Stimulated activated CD8-positive, alpha-beta memory T cell treated with anti-CD3 and anti-CD28 coated beads, Interleukin-7, amount 100 ng/mL, for 24 hours (primary cell): ENCODE results near the gene TRNAU1AP.
"Not testable (repeated sequence)": the region's sequence is repeated elsewhere in the genome, so short reads cannot be mapped to it uniquely, and the experiment has no call there.

Experiments
- DNase-seq: peaks from one replicate; pipeline ENCODE4 v3.0.0-alpha.2; 2020; ENCODE audit warnings: low read depth

Gene TRNAU1AP

GRCh38 chr1:28552758-28553663 lies at the start of gene TRNAU1AP:
TRNAU1AP (plus strand) TSS chr1:28553085; CDS start chr1:28553111, 26 bp downstream.
- peak; percentile 96 for DNase-seq

DNA sequence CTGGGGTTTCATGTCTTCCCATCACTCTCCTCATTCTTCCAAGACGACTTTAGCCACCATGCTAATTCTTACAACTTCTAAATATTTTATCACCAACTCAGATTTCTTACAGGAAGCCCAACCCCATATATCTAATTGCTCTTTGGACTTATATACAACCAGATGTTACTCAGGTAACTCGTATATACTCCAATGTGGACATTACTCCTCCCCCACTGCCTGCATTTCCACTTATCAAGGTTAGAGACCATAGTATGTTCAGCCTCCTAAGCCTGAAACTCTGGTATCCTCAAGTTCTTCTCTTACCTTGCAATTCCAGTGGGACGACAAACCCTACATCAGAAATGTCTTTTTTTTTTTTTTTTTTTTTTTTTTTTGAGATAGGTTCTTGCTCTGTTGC lies 49.8 kb upstream of the TRNAU1AP start:
- no peak for DNase-seq

DNA sequence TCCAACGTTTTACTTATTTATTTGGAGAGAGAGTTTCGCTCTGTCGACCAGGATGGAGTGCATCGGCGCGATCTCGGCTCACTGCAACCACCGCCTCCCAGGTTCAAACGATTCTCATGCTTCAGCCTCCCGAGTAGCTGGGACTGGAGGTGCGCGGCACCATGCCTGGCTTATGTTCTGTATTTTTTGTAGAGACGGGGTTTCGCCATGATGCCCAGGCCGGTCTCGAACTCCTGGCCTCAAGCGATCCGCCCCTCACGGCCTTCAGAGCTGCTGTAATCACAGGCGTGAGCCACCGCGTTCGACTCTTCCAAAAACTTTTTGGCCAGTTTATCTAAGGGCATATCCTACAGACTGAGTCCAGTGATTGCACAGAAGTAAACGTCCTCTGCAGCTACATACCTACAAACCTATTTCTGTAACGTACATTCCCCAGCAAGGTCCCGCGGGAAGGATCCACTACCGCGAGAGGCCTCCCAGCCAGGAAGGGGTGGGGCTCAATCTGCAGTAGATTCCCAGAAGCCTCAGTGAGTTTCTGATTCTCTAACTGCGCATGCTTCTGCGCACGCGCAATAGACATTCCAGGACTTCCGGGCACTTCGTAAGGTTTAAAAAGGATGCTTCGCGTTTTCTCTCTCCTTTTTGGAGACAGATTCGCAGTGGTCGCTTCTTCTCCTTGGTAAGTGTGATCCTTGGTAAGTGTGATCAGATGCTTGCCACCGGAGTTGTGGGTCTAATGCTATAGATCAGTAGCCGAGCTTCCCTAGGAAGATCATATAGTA lies 47.3 kb upstream of the TRNAU1AP start, which contains the start of gene RCC1:
TSS of gene RCC1 (plus strand) at position 638 of the 782 bp plus-strand sequence. CDS start 23,824 bp downstream, outside the sequence.
- peak; percentile 83 for DNase-seq

- no peak for DNase-seq
Observed at GRCh38 chr1:28506907-28507246, 46.0 kb upstream of the TRNAU1AP start.

- no peak for DNase-seq
Observed at GRCh38 chr1:28507247-28507645, 45.6 kb upstream of the TRNAU1AP start.

DNA sequence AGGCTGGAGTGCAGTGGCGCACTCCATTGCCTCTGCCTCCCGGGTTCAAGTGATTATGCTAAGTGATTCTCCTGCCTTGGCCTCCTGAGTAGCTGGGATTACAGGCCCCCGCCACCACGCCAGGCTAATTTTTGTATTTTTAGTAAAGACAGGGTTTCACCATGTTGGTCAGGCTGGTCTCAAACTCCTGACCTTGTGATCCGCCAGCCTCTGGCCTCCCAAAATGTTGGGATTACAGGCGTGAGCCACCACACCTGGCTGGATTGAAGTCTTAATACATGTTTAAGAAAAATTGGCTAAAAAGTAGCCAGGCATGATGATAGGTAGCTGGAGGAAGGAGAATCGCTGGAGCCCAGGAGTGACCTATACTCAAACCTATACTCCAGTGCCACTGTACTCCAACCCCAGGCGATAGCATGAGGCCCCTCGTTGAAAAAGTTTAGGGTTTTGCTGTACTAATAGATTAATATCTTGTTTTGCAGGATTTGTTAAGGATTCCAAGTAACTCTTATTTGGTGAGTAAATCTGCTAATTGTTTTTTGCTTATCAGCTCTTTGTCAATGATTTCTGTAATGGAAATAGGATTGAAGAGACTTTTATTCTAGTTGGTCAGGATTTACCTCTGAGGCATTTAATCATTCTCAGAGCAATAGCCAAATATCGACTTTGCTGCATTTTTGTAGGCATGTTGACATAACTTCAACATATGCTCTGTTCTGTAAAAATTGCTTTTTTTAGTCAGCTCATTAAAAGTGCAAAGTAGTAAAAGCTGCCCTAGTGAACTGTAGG lies 45.0 kb upstream of the TRNAU1AP start:
- DNase-seq, result no peak

GRCh38 chr1:28508435-28508754 lies 44.5 kb upstream of the TRNAU1AP start:
- DNase-seq, result no peak

DNA sequence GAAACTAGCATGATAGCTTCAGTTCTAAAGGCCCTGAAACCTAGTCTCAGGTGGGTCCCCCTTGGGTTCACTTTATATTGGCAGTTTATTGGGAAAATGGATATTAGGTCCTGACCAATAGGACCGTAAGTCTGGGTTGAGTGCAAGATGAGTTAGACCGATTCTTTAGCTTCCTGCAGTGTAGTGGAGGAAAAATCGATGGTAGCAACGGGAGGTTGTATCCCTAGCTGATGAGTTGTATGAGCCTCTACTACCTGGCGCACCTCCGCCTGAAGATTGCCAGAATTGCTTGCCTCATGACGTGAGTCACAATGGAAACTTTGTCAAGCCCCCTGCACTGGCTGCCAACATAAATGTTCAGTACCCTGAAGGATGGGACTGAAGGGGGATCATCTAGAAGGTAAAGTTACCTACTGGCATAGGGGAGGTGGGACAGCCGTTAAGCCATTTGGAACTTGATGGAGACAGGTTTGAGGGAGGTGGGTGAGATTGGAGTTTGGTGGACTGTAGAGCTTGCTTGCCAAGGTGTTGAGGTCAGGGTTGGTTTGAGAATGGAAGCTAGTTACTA lies 43.1 kb upstream of the TRNAU1AP start:
- DNase-seq, result no peak

GRCh38 chr1:28510273-28510969 lies 42.5 kb upstream of the TRNAU1AP start:
- no peak for DNase-seq

GRCh38 chr1:28510970-28511440 lies 41.9 kb upstream of the TRNAU1AP start:
- DNase-seq, result no peak

- DNase-seq, result no peak
Observed at GRCh38 chr1:28512058-28512611, 40.8 kb upstream of the TRNAU1AP start.

- not testable (repeated sequence) for DNase-seq
Observed at GRCh38 chr1:28514445-28514933, 38.4 kb upstream of the TRNAU1AP start.

GRCh38 chr1:28516518-28516956 lies 36.3 kb upstream of the TRNAU1AP start:
- no peak for DNase-seq

DNA sequence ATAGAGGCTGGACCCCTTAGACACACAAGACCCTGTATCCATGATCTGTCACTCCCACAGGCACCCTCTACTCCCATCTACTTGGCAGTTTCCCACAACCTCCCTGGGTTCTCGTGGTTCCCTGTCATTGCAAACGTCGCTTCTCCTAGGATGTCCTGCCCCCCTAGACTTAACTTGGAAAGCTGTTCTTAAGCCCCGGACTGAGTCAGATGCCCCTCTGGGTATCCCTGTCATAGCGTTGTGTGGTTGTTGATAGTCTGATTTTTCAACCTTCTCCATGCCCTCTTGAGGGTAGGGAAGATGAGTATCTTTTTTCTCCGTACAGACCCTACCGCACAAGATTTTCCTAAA lies 35.3 kb upstream of the TRNAU1AP start:
- no peak for DNase-seq

GRCh38 chr1:28518000-28518744 lies 34.7 kb upstream of the TRNAU1AP start:
- peak; percentile 77 for DNase-seq

DNA sequence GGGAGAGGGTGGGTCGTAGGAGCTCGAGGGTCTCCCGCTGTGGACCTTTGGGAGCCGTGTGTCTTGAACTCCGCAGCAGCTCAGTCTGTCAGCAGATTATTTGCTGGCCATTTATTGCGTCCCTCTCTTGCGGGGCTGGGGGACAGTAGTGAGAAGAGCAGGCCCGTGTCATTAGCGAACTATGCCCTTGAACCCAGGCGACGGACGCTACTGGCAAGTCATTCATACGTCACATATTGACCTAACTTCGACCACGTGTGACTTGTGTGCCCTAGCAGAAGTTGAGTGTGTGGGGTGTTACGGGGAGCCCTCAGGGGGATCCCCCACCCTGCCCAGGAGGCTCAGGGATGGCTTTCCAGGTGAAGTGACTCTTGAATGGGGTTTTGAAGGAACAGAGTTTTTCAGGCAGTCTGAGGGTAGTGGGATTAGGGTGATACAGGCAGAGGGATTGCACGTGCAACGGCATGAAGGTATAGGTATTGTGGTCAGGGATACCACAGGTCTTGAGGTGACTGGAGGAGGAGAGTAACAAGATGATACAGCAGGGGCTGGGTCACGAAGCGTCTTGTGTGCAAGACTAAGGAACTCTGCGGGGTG lies 34.0 kb upstream of the TRNAU1AP start:
- no peak for DNase-seq

- DNase-seq, result no peak
Observed at GRCh38 chr1:28519946-28520725, 32.7 kb upstream of the TRNAU1AP start.

GRCh38 chr1:28520796-28521195 lies 32.1 kb upstream of the TRNAU1AP start:
- DNase-seq, result not testable (repeated sequence)
